K562 (cell line): ENCODE data around the gene SORCS2.

Experiments used
- EP300 ChIP-seq: IDR thresholded peaks from 2 replicates; pipeline ENCODE4 v1.6.1; 2012; ENCODE audit warnings: low read length, improper control_type of control experiment
- JUN ChIP-seq, 2 experiments: sonication (generic) in 1 of 2; formaldehyde crosslinking in 1 of 2; IDR thresholded peaks; 2 replicates each; pipeline versions ENCODE4 v1.6.1 to v1.8.0; 2012 to 2022; ENCODE audit warnings: borderline replicate concordance in 2 of 2, mild to moderate bottlenecking in 2 of 2, improper control_type of control experiment in 1 of 2, low read depth in 1 of 2, low read length in 1 of 2, missing genetic modification reagents in 1 of 2
- LARP7 ChIP-seq: fragments of 450-650 bp; IDR thresholded peaks from 2 replicates; pipeline ENCODE4 v1.6.1; 2016
- MTA3 ChIP-seq: fragments of 450-650 bp; formaldehyde crosslinking; IDR thresholded peaks from 2 replicates; pipeline ENCODE4 v1.6.1; 2017; ENCODE audit warnings: mild to moderate bottlenecking, borderline replicate concordance
- NR0B1 ChIP-seq: fragments of 450-650 bp; IDR thresholded peaks from one replicate; pipeline ENCODE4 v1.6.1; 2018; ENCODE audit warnings: mild to moderate bottlenecking, moderate library complexity; ENCODE audit not compliant: partially characterized antibody
- POLR2AphosphoS2 ChIP-seq: IDR thresholded peaks from 2 replicates; pipeline ENCODE4 v1.6.1; 2012; ENCODE audit warnings: low read length, improper control_type of control experiment
- PPARD ChIP-seq: fragments of 250-450 bp; sonication (Bioruptor Pico); IDR thresholded peaks from 2 replicates; pipeline ENCODE4 v1.8.0; 2022; ENCODE audit warnings: inconsistent platforms, mild to moderate bottlenecking, moderate library complexity
- SMAD2 ChIP-seq: fragments of 150-350 bp; IDR thresholded peaks from 2 replicates; pipeline ENCODE4 v1.6.1; 2014; ENCODE audit warnings: low read depth, mild to moderate bottlenecking, low read length
- TAF1 ChIP-seq: IDR thresholded peaks from 2 replicates; pipeline ENCODE4 v1.6.1; 2011; ENCODE audit warnings: mild to moderate bottlenecking, low read length, moderate library complexity; ENCODE audit not compliant: insufficient read depth, control insufficient read depth, severe bottlenecking; ENCODE audit errors: extremely low read depth
- TARDBP ChIP-seq: fragments of 450-650 bp; IDR thresholded peaks from 2 replicates; pipeline ENCODE4 v1.6.1; 2016
- YY1 ChIP-seq, 3 experiments: IDR thresholded peaks; 2 replicates each; pipeline ENCODE4 v1.6.1; 2011; ENCODE audit warnings: low read length in 2 of 3, mild to moderate bottlenecking in 2 of 3, moderate library complexity in 2 of 3, borderline replicate concordance in 1 of 3, control low read depth in 1 of 3, low read depth in 1 of 3; ENCODE audit not compliant: insufficient read depth in 3 of 3, insufficient replicate concordance in 2 of 3, control insufficient read depth in 1 of 3, insufficient read length in 1 of 3; ENCODE audit errors: extremely low read depth in 1 of 3
- ZNF12 ChIP-seq: sonication (generic); formaldehyde crosslinking; IDR thresholded peaks from 2 replicates; pipeline ENCODE4 v1.4.0; 2020; ENCODE audit warnings: mild to moderate bottlenecking, missing genetic modification reagents
- ZNF134 ChIP-seq: fragments of 250-450 bp; sonication (Bioruptor Pico); conservative IDR thresholded peaks from 2 replicates; pipeline ENCODE4 v1.4.0; 2020

GRCh38 chr4:7293703-7294102, 101.4 kb downstream of the SORCS2 start:
- TF ChIP-seq JUN (IDR thresholded peaks at IDR 0.05; ENCODE audit: borderline replicate concordance, low read depth, low read length) (no peak), JUN (CRISPR knock-in tag; IDR thresholded peaks at IDR 0.05; ENCODE audit: borderline replicate concordance) (no peak), NR0B1 (no peak), TARDBP (no peak), PPARD (no peak), MTA3 (no peak), LARP7 (no peak), POLR2AphosphoS2 (no peak), SMAD2 (no peak), ZNF134 (no peak), TAF1 (no peak), YY1 (IDR thresholded peaks at IDR 0.05; ENCODE audit: borderline replicate concordance in 1 of 3, control insufficient read depth in 1 of 3, extremely low read depth in 1 of 3, insufficient read depth in 3 of 3, insufficient read length in 1 of 3, insufficient replicate concordance in 2 of 3, low read depth in 1 of 3, low read length in 2 of 3) (no peak), EP300 (no peak), ZNF12 (no peak)
